Right lobe of liver (tissue), 6 donors: ENCODE data around the gene RAB8A. TPM values are rescaled to one million over a fixed set of nuclear protein-coding genes. Genes with fewer than 3 reads are reported as not detected.
A peak's percentile ranks its signal among the peaks of the same experiment; 100 is the strongest.

Experiments used
- ATAC-seq, 4 donors: fragments of 200-7000 bp; cut with Tn5 transposase; one replicate each; pipeline ENCODE4 v1.9.1; 2020; ENCODE audit warnings: mild to moderate bottlenecking in 4 of 4, moderate library complexity in 4 of 4
- DNase-seq, 3 donors: peaks; one replicate each; pipeline ENCODE4 v3.0.0-alpha.2; 2020
- H3K27ac ChIP-seq, 3 donors: fragments of 200-600 bp; one replicate each; pipeline ENCODE4 v1.8.0; 2022
- H3K27me3 ChIP-seq, 2 donors: fragments of 200-600 bp; one replicate each; pipeline ENCODE4 v1.8.0; 2022
- H3K36me3 ChIP-seq, 4 donors: fragments of 200-600 bp; sonication (generic) in 1 of 4; one replicate each; pipeline versions ENCODE4 v1.5.1 to v1.8.0; 2017 to 2022; ENCODE audit warnings: control low read depth in 1 of 4
- H3K4me1 ChIP-seq, 4 donors: fragments of 200-600 bp; sonication (generic) in 1 of 4; one replicate each; pipeline versions ENCODE4 v1.5.1 to v1.8.0; 2017 to 2022; ENCODE audit warnings: control low read depth in 1 of 4
- H3K4me3 ChIP-seq, 3 donors: fragments of 200-600 bp; one replicate each; pipeline ENCODE4 v1.8.0; 2022
- H3K9me3 ChIP-seq, 4 donors: fragments of 200-600 bp; sonication (generic) in 1 of 4; one replicate each; pipeline versions ENCODE4 v1.5.1 to v1.8.0; 2017 to 2022; ENCODE audit warnings: control low read depth in 1 of 4
- POLR2A ChIP-seq: fragments of 450-650 bp; IDR thresholded peaks from one replicate; pipeline ENCODE4 v1.6.1; 2017; ENCODE audit warnings: antibody characterized with exemption, mild to moderate bottlenecking
- WGBS: methylation state at CpG from one replicate; pipeline ENCODE4 v1.1.6; 2018; ENCODE audit warnings: low coverage, low lambda C conversion rate; ENCODE audit not compliant: insufficient coverage; ENCODE audit errors: missing lambda C conversion rate; 5-methylcytosine and 5-hydroxymethylcytosine counted together
- intact Hi-C, 2 donors: fragments of 100-400 bp; cut with DNase I; formaldehyde crosslinking; loops; one replicate each; pipeline versions ENCODE4 v1.11.2 to v1.14.1; 2022
- total RNA-seq, 6 experiments: library from RNA; depleted of rRNA in 2 of 6; stranded (reverse); fragments of >200 nt in 2 of 6; fragmentation: NEBNext Ultra II Directional in 3 of 6; extraction: Animal tissue kit (Norgen Biotek cat#: 25700) in 3 of 6; gene quantifications; one replicate each; pipeline versions ENCODE4 v1.1.0 to v1.2.4, GENCODE V29; 2016 to 2023
- TF ChIP-seq, protein P1 (sequence below), 4 donors: fragments of 200-600 bp in 3 of 4; fragments of 450-650 bp in 1 of 4; IDR thresholded peaks; one replicate each; pipeline versions ENCODE4 v1.5.1 to v1.8.0; 2016 to 2022; ENCODE audit warnings: antibody characterized with exemption in 4 of 4, mild to moderate bottlenecking in 2 of 4
- donor health status: DM: no; HTN: yes; CAD: no.
- donor health status: DM: no; HTN: no; CAD: no.
- donor health status: DM: no; HTN: no; CAD: no.
- donor health status: DM: no; HTN: yes; CAD: no.
- donor health status: DM: no; HTN: yes; CAD: no.

Gene RAB8A
- total RNA-seq, 6 experiments from 2014 or later: 59.5 to 88.4 (median 72.5) TPM

DNA sequence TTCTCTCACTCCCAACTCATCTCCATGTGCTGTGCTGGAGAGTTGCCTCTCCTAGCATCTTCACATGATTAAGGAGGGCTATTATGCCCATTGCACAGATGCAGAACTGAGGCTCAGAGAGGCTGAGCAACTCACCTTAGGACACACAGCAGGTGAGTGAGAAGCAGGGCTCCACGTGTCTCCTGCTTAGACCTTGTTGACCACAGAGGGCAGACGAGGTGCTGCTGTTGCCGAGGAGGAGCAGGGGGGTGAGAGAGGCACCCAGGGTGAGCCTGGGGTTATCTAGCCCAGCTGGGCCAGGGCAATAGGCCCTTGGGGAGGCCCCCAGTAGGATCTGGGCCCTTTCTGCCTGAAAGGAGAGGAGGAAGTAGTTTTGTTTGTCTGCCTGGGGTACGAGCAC lies 29.4 kb downstream of the RAB8A start:
- ATAC-seq: peak in 2 of 4 donors; percentile 16 to 35
- no peak for DNase-seq
- TF ChIP-seq, protein P1, sequence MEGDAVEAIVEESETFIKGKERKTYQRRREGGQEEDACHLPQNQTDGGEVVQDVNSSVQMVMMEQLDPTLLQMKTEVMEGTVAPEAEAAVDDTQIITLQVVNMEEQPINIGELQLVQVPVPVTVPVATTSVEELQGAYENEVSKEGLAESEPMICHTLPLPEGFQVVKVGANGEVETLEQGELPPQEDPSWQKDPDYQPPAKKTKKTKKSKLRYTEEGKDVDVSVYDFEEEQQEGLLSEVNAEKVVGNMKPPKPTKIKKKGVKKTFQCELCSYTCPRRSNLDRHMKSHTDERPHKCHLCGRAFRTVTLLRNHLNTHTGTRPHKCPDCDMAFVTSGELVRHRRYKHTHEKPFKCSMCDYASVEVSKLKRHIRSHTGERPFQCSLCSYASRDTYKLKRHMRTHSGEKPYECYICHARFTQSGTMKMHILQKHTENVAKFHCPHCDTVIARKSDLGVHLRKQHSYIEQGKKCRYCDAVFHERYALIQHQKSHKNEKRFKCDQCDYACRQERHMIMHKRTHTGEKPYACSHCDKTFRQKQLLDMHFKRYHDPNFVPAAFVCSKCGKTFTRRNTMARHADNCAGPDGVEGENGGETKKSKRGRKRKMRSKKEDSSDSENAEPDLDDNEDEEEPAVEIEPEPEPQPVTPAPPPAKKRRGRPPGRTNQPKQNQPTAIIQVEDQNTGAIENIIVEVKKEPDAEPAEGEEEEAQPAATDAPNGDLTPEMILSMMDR (IDR thresholded peaks at IDR 0.05): no peak
- TF ChIP-seq POLR2A: no peak
- Histone ChIP-seq H3K9me3 (no peaks in the 10 kb centered on the region), H3K27ac (no peak overlapping the region), H3K36me3 (no peaks in the 10 kb centered on the region), H3K4me1 (no peaks in the 10 kb centered on the region), H3K4me3 (no peak overlapping the region), H3K27me3 (no peaks in the 10 kb centered on the region)
- intact Hi-C loops: no loop called here
- 64% methylated on average over 1 of the region's 4 CpGs for WGBS

GRCh38 chr19:16142032-16142580 lies 30.4 kb downstream of the RAB8A start:
- DNase-seq: no peak
- no peak for TF ChIP-seq POLR2A
- TF ChIP-seq, protein P1 (IDR thresholded peaks at IDR 0.05): no peak
- ATAC-seq: no peak
- H3K27me3 ChIP-seq: no peaks in the 10 kb centered on the region
- H3K4me1 ChIP-seq: no peaks in the 10 kb centered on the region
- no peaks in the 10 kb centered on the region for H3K9me3 ChIP-seq
- WGBS: 55% methylated on average over 7 of the region's 9 CpGs
- H3K4me3 ChIP-seq: no peak overlapping the region
- no peak overlapping the region for H3K27ac ChIP-seq
- no peaks in the 10 kb centered on the region for H3K36me3 ChIP-seq
- intact Hi-C loops: no loop called here

GRCh38 chr19:16143399-16144215 lies 31.9 kb downstream of the RAB8A start, which contains the start of gene HSH2D:
Gene HSH2D, plus strand, starts transcription at chr19:16143685. Its CDS starts 5,066 bp downstream, at chr19:16148751.
- H3K9me3 ChIP-seq: no peaks in the 10 kb centered on the region
- DNase-seq (peak in 2 of 3 donors; percentile 67 to 81), ATAC-seq (peak; percentile 65 to 80 (median 75))
- H3K36me3 ChIP-seq: no peaks in the 10 kb centered on the region
- WGBS: 35% methylated on average over 12 of the region's 13 CpGs
- H3K4me3 ChIP-seq: peak within 1 kb of the TSS in 1 of 3 donors; percentile 21
- no peaks in the 10 kb centered on the region for H3K27me3 ChIP-seq
- TF ChIP-seq, protein P1 (IDR thresholded peaks at IDR 0.05): no peak
- TF ChIP-seq POLR2A: no peak
- intact Hi-C loops: no loop called here
- peak within 1 kb of the TSS in 2 of 3 donors; percentile 18 to 28 for H3K27ac ChIP-seq
- no peaks in the 10 kb centered on the region for H3K4me1 ChIP-seq

- Histone ChIP-seq H3K4me3 (no peak overlapping the region), H3K27me3 (no peaks in the 10 kb centered on the region), H3K4me1 (no peaks in the 10 kb centered on the region), H3K9me3 (no peaks in the 10 kb centered on the region), H3K27ac (peak overlapping the region in 1 of 3 donors; percentile 18), H3K36me3 (no peaks in the 10 kb centered on the region)
- WGBS: 29% methylated on average over 1 of the region's 1 CpG
- ATAC-seq (peak in 1 of 4 donors; percentile 15), DNase-seq (no peak)
- intact Hi-C loops: no loop called here
- TF ChIP-seq, protein P1 (IDR thresholded peaks at IDR 0.05): no peak
- no peak for TF ChIP-seq POLR2A
Measured at GRCh38 chr19:16144216-16144581, 32.5 kb downstream of the RAB8A start.
